Activated T-helper 9 cell treated with anti-CD3 and anti-CD28 coated beads, Interleukin-2, amount 50 U/mL, for 16 hours (primary cell): ENCODE measurements around the gene POLQ.
"Not testable (repeated sequence)": the region's sequence is repeated elsewhere in the genome, so short reads cannot be mapped to it uniquely, and the experiment has no call there.

Source experiments
- DNase-seq: peaks from one replicate; pipeline ENCODE4 v3.0.0-alpha.2; 2020; ENCODE audit warnings: low read depth

The POLQ gene

GRCh38 chr3:121508389-121508788 lies 37.4 kb downstream of the POLQ start:
- DNase-seq: no peak

- no peak for DNase-seq
Observed at GRCh38 chr3:121505256-121505655, 40.5 kb downstream of the POLQ start.

- no peak for DNase-seq
Observed at GRCh38 chr3:121504618-121505017, 41.2 kb downstream of the POLQ start.

GRCh38 chr3:121496786-121497185 lies 49.0 kb downstream of the POLQ start:
- no peak for DNase-seq

GRCh38 chr3:121493431-121493830 lies 52.4 kb downstream of the POLQ start:
- no peak for DNase-seq

GRCh38 chr3:121491683-121492320 lies 54.0 kb downstream of the POLQ start:
- DNase-seq: no peak

GRCh38 chr3:121490161-121490560 lies 55.6 kb downstream of the POLQ start:
- DNase-seq: no peak

- DNase-seq: no peak
Observed at GRCh38 chr3:121488628-121489027, 57.2 kb downstream of the POLQ start.

GRCh38 chr3:121483290-121483689 lies 62.5 kb downstream of the POLQ start:
- no peak for DNase-seq

GRCh38 chr3:121482660-121483059 lies 63.1 kb downstream of the POLQ start:
- DNase-seq: no peak

GRCh38 chr3:121481106-121481880 lies 64.5 kb downstream of the POLQ start:
- no peak for DNase-seq

- no peak for DNase-seq
Observed at GRCh38 chr3:121477589-121477988, 68.2 kb downstream of the POLQ start.

- DNase-seq: no peak
Observed at GRCh38 chr3:121473001-121473400, 72.8 kb downstream of the POLQ start.

GRCh38 chr3:121467085-121467484 lies 78.7 kb downstream of the POLQ start:
- no peak for DNase-seq

- DNase-seq: no peak
Observed at GRCh38 chr3:121463745-121464144, 82.0 kb downstream of the POLQ start.

- DNase-seq: no peak
Observed at GRCh38 chr3:121462565-121462964, 83.2 kb downstream of the POLQ start.

GRCh38 chr3:121451752-121452151 lies 94.0 kb downstream of the POLQ start:
- not testable (repeated sequence) for DNase-seq

- DNase-seq: no peak
Observed at GRCh38 chr3:121443456-121443855, 102.3 kb downstream of the POLQ start.

GRCh38 chr3:121436641-121437040 lies 109.1 kb downstream of the POLQ start:
- DNase-seq: no peak

- DNase-seq: no peak
Observed at GRCh38 chr3:121436074-121436473, 109.7 kb downstream of the POLQ start.

GRCh38 chr3:121431726-121432517 lies 113.9 kb downstream of the POLQ start:
- peak; percentile 12 for DNase-seq

- DNase-seq: no peak
Observed at GRCh38 chr3:121430664-121431215, 115.0 kb downstream of the POLQ start.

GRCh38 chr3:121424549-121424948 lies 121.2 kb downstream of the POLQ start:
- DNase-seq: no peak
